ENCODE results near the gene TRPT1.

Gene TRPT1

GRCh38 chr11:64245401-64245796, 19.4 kb upstream of the TRPT1 start:
- DNase-seq (ENCODE audit: low read depth in 3 of 3): no peak

- no peak for DNase-seq (ENCODE audit: low read depth in 3 of 3)
These were observed 19.0 kb upstream of the TRPT1 start for GRCh38 chr11:64244966-64245365.

DNA sequence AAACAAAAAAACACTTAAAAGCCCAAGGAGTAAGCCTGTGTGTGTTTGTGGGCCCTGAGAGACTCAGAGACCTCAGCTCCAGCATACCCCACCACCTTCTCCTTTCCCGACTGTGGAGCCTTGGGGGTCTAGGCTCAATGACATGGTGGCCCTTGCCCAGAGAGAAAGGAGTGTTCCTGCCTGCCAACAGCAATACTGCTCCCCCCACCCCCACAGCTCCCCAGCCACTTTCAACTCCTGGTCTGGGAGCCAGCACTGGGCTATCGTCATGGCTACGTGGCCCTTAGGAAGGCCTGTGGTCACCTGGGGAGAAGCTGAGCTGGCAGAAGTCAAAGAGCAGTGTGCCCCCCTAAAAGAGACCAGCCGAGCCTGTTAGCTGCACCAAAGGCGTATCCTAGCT, 18.1 kb upstream of the TRPT1 start:
- DNase-seq (ENCODE audit: low read depth in 3 of 3): no peak

DNA sequence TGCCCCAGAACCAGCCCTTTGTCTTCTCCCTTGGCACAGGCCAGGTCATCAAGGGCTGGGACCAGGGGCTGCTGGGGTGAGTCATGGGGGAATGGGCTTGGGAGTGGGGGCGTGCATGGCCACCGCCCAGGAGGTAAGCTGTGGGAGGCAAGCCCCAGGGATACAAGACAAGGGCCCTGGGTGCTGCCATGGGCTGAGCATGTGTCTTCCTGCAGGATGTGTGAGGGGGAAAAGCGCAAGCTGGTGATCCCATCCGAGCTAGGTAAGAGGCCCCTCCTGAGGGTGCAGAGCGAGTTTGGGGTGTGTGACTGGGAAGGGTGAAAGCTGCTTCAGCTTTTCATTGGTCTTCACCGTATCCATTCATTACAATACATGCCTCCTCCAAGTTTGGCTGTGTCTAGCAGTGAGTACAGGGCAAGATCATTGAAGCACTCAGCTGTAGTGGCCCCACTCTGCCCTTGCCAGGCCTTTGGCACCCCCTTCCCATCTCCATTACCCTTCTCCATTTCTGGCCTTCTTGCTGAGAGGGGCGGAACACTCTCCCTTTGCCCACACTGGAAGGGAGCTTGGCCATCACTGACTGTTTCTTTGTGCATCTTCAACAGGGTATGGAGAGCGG, 17.4 kb upstream of the TRPT1 start:
- DNase-seq (ENCODE audit: low read depth in 3 of 3): no peak

GRCh38 chr11:64241491-64242374, 15.7 kb upstream of the TRPT1 start:
- DNase-seq (ENCODE audit: low read depth in 3 of 3): peak in 1 of 3 donors; percentile 99

DNA sequence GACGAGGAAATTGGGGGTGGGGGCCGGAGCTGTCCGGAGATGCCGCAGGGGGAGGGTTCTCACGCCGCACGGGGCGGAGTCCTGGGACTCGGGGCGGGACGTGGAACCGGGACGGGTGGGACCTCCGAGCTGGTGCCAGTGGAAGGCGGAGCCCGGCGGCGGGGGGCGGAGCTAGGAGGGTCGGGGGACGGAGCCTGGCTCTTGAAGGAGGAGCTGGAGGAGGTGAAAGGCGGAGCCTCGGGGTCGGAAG, 15.2 kb upstream of the TRPT1 start:
- peak in 2 of 3 donors; percentile 100 for DNase-seq (ENCODE audit: low read depth in 3 of 3)

- peak; percentile 96 to 97 (median 96) for DNase-seq (ENCODE audit: low read depth in 3 of 3)
These were observed 14.7 kb upstream of the TRPT1 start, which contains the start of gene FKBP2 for GRCh38 chr11:64240435-64241240. FKBP2 (plus strand) TSS chr11:64241095; CDS start chr11:64242388, 1,293 bp downstream.

GRCh38 chr11:64239662-64240434, 13.9 kb upstream of the TRPT1 start:
- DNase-seq (ENCODE audit: low read depth in 3 of 3): no peak

DNA sequence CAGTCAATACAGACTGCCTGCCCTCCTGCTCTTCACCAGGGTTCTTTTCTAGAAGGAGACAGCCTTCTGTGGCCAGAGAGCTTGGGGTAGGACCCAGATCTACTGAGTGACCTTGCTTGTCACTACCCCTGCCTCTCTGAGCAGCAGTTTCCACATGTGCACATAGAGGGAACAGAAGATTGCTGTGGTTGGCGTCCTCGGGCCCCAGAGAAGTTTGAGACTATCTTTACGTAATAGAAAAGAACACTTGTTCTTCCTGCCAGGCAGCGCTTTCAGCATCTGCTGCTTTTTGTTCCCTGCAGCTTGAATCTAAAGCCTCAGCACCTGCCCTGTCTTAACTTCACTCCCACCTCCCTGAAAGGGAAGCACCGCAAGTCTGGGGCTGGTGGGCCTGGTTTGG, 13.0 kb upstream of the TRPT1 start:
- DNase-seq (ENCODE audit: low read depth in 3 of 3): no peak

DNA sequence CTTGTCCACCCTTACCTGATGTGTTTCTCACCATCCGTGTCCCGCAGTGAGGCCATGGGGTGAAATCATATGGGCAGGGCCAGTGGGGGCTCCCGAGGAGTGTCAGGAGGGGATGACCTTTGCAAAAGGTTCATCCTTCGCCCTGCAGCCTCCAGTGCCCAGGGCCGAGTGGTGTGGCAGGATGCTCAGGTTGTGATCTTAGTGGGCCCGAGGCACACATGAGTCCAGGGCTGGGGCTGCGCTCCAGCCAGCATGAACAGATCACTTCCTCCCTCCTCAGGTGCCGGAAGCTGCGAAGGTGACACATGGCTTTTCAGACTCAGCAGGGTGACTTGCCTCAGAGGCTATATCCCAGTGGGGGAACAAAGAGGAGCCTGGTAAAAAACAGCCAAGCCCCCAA, 12.1 kb upstream of the TRPT1 start:
- DNase-seq (ENCODE audit: low read depth in 3 of 3): no peak

- DNase-seq (ENCODE audit: low read depth in 3 of 3): no peak
These were observed 11.5 kb upstream of the TRPT1 start for GRCh38 chr11:64237484-64237951.

- DNase-seq (ENCODE audit: low read depth in 3 of 3): no peak
These were observed 9.6 kb upstream of the TRPT1 start for GRCh38 chr11:64235437-64236161.

- DNase-seq (ENCODE audit: low read depth in 3 of 3): no peak
These were observed 8.8 kb upstream of the TRPT1 start for GRCh38 chr11:64234647-64235379.

DNA sequence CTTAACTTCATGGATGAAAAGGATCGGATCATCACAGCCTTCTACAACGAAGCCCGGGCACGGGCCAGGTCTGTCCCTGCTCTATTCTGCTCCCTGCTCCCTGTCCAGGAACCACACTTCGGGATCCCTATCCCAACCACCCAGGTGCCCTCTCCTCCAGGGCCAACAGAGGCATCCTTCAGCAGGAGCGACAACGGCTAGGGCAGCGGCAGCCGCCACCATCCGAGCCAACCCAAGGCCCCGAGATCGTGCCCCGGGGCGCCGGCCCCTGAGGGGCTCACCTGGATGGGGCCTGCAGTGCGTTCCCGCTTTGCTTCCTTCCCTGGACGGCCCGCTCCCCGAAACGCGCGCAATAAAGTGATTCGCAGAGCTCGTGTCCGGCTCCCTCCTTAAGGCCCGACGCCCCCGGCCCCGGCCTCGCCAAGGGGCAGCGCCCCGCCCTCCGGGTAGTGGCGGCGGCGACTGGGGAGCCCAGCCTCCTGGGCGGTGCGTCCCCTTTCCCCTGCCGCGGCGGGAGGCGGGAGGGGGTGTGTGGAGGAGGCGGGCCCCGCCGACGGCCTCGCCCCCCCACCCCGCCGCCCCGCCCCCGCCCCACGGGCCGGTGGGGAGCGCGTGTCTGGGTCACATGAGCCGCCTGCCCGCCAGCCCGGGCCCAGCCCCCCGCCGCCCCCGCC, 8.1 kb upstream of the TRPT1 start, which contains the start of gene VEGFB:
TSS of gene VEGFB (plus strand) at position 672 of the 674 bp plus-strand sequence. CDS start 250 bp downstream, outside the sequence.
- peak in 1 of 3 donors; percentile 58 for DNase-seq (ENCODE audit: low read depth in 3 of 3)

GRCh38 chr11:64232967-64233315, 7.0 kb upstream of the TRPT1 start:
- DNase-seq (ENCODE audit: low read depth in 3 of 3): no peak

GRCh38 chr11:64232182-64232966, 6.4 kb upstream of the TRPT1 start:
- no peak for DNase-seq (ENCODE audit: low read depth in 3 of 3)

DNA sequence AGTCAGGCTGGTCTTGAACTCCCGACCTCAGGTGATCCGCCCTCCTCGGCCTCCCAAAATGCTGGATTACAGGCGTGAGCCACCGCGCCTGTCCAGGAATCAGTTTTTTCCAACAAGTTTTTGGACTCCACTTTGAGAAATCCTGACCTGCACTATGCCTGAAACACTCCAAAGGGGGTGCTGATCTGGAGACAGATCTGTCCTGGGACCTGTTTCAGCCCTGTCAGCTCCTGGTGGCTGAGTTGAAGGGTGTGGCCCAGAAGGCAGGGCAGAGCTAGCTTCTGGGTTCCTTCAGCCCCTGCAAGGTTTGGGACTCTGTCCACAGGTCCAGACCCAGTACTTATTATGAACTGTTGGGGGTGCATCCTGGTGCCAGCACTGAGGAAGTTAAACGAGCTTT, 5.6 kb upstream of the TRPT1 start:
- DNase-seq (ENCODE audit: low read depth in 3 of 3): no peak

GRCh38 chr11:64230985-64231365, 5.0 kb upstream of the TRPT1 start:
- DNase-seq (ENCODE audit: low read depth in 3 of 3): no peak
